Iris pigment epithelial cell (primary cell): ENCODE data around the gene RALGAPA2.

Experiments used
- DNase-seq: peaks from one replicate; pipeline ENCODE4 v3.0.0-alpha.2; 2011; ENCODE audit warnings: low read depth

Gene RALGAPA2

GRCh38 chr20:20721489-20721888, 9.0 kb upstream of the RALGAPA2 start:
- DNase-seq = no peak

- DNase-seq = no peak
These were observed 7.7 kb upstream of the RALGAPA2 start for GRCh38 chr20:20720158-20720557.

DNA sequence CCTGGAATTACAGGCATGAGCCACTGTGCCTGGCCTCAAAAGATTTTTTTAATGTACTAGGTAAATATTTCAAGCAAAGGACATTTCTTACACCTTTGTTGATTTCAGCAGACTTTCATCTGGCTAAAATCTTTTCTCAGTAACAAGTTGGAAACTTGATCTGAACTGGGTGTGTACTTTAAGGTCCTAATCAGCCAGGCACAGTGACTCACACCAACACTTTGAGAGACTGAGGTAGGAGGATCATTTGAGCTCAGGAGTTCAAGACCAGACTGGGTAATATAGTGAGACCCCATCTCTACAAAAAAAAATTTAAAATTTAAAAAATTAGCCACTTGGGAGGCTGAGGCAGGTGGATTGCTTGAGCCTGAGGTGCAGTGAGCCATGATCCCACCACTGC, 7.0 kb upstream of the RALGAPA2 start:
- DNase-seq = no peak

DNA sequence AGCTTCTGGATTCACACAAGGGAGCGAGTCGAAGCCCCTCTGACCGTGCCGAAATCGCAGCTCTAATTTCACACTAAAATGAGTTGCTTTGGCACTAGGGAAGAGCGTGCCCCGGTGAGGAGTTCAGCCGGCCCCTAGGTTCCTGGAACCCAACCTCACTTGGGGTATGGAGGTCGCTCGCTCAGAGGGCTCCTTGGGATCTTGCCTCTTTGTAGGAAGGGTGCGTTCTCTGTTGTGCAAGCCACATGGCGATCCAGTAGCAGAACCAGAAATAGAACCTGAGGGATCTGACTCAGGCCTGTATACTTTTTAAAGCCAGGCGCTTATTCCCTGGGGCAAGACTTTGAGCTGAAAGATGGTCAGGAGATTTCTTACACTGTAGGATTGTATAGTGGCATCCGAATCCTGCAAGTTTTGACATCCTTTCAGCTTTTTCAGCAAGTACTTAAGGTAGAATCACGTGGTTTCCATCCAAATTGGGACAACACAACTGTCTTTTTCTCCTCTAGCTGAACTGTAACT, 861 bp upstream of the RALGAPA2 start:
- DNase-seq = no peak

GRCh38 chr20:20712004-20712473, 405 bp downstream of the RALGAPA2 start:
- DNase-seq = no peak

GRCh38 chr20:20711413-20711812, 1.0 kb downstream of the RALGAPA2 start:
- no peak for DNase-seq

DNA sequence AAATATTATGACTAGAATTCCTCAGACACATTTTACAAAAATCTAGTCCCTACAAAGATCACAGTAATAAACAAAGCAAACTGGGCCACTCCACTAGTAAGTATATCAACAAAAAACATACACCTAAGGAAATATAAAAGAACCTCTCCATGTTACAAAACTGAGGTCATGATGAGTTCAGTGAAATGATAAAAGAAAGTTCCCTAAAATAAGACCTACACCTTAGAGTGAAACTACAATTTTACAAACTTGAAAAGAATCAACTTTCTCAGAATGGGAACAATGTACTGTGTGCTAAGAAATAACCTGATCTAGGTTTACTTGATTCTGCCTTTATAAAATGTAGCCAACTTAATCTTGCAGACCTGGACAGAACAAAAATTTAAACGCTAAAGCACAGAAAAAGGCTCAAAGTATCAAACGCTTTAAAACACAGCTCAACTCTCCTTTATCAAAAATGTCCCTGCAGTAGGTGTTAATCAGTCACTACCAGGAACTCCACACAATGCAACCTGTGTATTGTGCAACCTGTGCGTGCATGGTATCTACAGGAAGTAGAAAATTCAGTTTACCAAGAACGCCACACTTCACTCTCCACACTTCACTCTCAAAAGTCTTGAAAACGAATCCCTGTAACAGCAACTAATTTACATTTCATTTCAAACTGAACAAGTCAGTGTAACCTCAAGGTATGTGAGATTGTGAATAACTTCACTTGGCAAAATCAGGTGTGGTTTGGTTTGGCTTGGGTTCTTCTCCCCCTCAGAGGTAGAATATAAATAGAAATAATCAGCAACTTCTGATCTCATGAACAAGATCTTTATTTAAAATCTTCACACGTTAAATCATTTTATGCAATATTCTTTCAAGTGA, 1.8 kb downstream of the RALGAPA2 start:
- DNase-seq = no peak

- no peak for DNase-seq
These were observed 2.6 kb downstream of the RALGAPA2 start for GRCh38 chr20:20709887-20710286.

DNA sequence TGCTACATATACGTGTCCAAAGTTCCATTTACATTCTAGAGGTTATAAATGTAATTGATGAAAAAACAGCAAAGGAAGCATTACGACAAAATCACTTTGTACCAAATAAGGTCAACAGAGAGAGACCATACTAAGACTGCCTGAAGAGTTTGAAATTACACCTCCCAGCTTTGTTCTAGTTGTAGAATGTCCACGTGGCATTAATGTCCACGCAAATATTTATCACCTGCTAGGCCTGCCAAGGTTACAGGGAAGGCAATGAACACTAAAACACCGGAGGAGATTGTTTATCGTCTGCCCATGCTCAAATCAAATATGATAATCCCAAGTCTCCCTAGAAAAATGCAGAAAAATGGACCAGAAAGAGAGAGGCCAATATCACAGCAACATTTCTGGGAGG, 6.2 kb downstream of the RALGAPA2 start:
- DNase-seq = no peak

DNA sequence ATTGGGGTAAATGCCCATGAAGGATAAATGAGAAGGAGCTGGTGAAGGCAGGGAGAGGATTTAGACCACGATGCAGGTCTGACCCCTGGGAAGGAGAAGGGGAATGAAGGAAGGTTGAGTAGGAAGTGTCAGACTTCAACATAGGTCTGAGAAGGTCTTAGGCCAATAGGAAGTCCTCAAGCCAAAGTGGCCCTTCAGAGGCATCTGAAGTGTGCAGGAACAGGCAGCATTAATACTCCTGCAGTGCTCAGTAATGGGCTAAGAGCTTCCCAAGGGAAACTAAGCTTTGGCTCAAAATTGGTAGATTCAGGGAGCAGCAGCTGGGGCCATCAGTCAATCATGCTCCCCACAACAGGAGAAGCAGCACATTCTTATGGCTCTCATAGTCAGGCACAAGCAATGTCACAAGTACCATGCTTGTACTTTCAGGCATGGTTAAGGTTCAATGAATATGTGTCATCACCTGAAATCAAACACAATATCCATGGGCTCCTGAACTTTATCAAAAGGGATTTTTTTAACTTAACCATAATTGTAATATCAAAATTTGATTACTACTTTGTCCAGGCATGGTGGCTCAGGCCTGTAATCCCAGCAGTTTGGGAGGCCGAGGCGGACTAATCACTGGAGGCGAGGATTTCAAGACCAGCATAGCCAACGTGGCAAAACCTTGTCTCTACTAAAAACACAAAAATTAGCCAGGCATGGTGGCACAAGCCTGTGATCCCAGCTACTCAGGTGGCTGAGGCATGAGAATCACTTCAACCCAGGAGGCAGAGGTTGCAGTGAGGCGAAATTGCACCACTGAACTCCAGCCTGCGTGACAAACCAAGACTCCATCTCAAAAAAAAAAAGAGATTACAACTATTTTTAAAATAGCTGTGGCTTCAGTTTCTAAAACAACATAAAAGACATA, 9.9 kb downstream of the RALGAPA2 start:
- DNase-seq = no peak

GRCh38 chr20:20699917-20700316, 12.5 kb downstream of the RALGAPA2 start:
- DNase-seq = no peak

DNA sequence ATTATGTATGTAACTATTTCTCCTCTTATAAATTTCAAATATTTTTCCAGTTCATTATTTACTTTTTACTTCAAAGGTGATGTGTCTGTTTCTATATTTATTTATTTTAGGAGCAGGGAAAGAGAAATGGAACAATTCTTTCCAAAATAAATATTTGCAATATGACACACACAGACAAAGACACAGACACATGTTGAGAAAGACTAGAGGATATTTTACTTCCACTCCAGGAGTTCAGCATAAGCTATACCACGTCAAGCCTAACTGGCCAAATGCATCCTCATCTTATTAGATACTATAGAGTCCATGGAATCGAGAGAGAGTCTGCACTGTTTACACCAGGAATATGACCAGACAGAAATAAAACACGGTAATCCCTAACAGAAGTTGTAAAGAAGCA, 13.3 kb downstream of the RALGAPA2 start:
- DNase-seq = no peak

GRCh38 chr20:20697325-20697845, 15.1 kb downstream of the RALGAPA2 start:
- DNase-seq = no peak

- DNase-seq = no peak
These were observed 17.1 kb downstream of the RALGAPA2 start for GRCh38 chr20:20695250-20695816.

GRCh38 chr20:20694591-20694990, 17.9 kb downstream of the RALGAPA2 start:
- DNase-seq = no peak

DNA sequence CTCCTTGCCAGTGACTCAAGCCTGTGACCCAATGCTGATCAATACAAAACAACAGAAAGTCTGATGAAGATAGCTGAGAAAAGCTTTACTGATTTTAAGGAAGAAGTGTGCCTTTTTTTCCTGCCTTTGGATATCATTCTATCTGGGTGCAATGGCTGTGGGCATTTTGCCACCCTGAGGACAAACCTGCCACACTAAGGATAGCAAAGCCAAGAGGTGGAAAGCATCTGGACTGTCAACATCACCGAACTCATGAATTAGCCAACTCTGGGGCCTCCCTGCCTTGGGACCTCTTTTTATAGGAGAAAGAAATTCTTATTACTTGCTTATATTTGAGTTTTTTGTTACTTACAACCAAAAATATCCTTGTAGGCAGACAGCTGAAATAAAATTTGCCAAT, 19.9 kb downstream of the RALGAPA2 start:
- no peak for DNase-seq

DNA sequence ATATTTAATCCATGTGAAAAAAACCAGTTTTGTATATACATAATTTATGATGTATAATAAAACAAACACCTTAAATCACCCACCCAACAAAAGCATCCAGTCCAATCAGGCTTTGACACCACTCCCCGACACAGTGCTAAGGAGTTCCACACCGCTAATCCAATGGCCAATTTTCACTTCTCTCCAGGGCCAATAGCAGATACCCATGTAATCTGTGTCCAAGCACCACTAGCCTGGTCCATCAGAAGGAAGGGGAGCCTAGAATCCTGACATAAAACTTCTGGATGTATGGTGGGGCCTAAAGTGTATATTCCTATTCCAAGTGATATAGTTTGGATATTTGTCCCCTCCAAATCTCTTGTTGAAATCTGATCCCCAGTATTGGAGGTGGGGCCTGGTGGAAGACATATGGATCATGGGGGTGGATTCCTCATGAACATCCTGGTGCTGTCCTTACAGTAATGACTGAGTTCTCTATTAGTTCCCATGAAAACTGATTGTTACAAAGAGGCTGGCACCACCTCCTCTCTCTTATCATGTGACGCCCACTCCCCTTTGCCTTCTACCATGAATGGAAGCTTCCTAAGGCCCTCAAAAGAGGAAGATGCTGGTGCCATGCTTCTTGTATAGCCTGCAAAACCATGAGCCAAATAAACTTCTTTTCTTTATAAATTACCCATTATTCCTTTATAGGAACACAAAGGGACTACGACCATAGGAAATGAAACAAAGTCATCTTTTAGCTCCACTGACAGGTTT, 20.8 kb downstream of the RALGAPA2 start:
- DNase-seq = no peak

DNA sequence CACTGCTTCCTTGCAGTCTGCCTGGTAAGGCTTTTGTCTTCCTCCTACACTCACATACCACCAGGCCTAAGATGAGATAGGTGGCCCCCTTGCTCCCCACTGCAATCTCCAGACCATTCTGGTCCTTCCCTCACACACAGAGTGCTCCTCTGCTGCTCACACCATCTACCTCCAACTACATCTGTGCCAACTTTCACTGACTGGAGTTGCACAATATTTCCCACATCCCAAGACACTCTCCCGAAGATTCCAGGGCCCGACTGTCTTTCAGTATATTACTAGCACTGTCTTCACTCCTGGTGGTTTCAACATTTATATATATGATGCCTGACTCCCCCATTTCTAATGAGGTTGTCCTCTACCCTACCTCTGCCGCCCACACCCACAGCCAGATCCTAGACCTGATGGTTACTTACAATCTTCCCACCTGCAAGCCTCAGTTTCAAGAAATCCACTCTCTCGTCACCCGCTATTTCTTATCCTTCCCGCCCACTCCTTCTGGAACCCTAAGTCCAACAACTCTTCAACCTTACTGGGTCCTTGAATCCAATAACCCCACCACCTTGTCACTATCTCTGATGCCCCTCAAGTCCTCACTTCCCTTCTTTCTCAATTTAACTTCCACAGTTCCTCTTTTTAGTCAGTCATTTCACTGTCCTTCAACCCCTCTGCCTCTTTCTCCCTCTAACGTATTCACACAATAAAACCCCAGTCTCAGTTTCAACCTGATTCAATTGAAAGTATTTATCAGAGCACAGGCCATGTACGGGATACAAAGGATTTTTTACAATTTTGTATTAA, 21.6 kb downstream of the RALGAPA2 start:
- no peak for DNase-seq

GRCh38 chr20:20687319-20687718, 25.1 kb downstream of the RALGAPA2 start:
- no peak for DNase-seq

- no peak for DNase-seq
These were observed 26.8 kb downstream of the RALGAPA2 start for GRCh38 chr20:20685635-20686034.
